ENCODE results near the gene SH3BP1. TPM values are rescaled to one million over a fixed set of nuclear protein-coding genes. Genes with fewer than 3 reads are reported as not detected.

The SH3BP1 gene
- total and polyA plus RNA-seq, 2 of the 8 experiments (the other 6 are each of a cell fraction or from before 2014, with no cell fraction given), result 23.9 to 40.3 TPM

DNA sequence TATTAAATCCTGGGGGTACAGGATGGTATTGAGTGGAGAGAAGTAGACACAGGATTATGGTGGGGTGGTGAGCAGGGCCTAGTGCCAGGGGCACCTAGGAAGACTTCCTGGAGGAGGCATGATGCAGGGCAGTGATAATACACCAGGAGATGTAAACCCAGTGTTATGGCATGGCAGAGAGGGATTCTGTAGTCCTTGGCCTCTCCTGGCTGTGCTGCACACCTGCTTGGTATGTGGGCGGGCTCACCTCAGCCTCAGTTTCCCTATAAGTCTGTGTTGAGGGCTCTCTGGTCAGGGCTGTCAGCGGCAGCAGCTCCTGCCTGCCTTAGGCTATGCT, 21.2 kb downstream of the SH3BP1 start:
- 93% methylated on average over 2 of the region's 2 CpGs; no CpG with 5 or more reads in 1 of the 2 experiments for WGBS, 2 experiments (ENCODE audit: extremely low coverage in 1 of 2, insufficient coverage in 1 of 2, insufficient read length in 1 of 2, insufficient replicate concordance in 2 of 2, low coverage in 1 of 2, low lambda C conversion rate in 2 of 2, missing lambda C conversion rate in 1 of 2)
- no peak overlapping the region for H2BK12ac ChIP-seq (ENCODE audit: low read depth, low read length)
- H4K20me1 ChIP-seq (replicated peaks in 1 of 2; ENCODE audit: control insufficient read depth in 1 of 2, insufficient read depth in 2 of 2, low read length in 2 of 2), result peaks cover 23 to 43% of the 10 kb centered on the region in 2 experiments
- H2BK20ac ChIP-seq (ENCODE audit: low read length), result no peak overlapping the region
- no peak for DNase-seq (ENCODE audit: low read depth in 1 of 2, low spot score in 2 of 2)
- H4K5ac ChIP-seq (ENCODE audit: insufficient read length, low read depth, low read length), result no peak overlapping the region
- no peak overlapping the region for H3K4ac ChIP-seq (replicated peaks; ENCODE audit: insufficient read length, low read depth, low read length)
- no peaks in the 10 kb centered on the region for H3K9me3 ChIP-seq (ENCODE audit: insufficient read depth in 2 of 2, low read depth in 1 of 2, low read length in 1 of 2)
- H3K14ac ChIP-seq (ENCODE audit: insufficient read length), result no peak overlapping the region
- no peak overlapping the region for H3K56ac ChIP-seq (replicated peaks; ENCODE audit: insufficient read length, low read depth, low read length)
- H3K23ac ChIP-seq (ENCODE audit: insufficient read length), result no peak overlapping the region
- H3K18ac ChIP-seq (ENCODE audit: extremely low read depth, low read length), result no peak overlapping the region
- H2AK5ac ChIP-seq (ENCODE audit: low read depth, low read length), result no peak overlapping the region
- H2BK15ac ChIP-seq (ENCODE audit: low read length), result no peak overlapping the region
- no peak overlapping the region for H4K91ac ChIP-seq (replicated peaks; ENCODE audit: insufficient read length, low read length)
- peaks cover 28% of the 10 kb centered on the region for H3K79me1 ChIP-seq (ENCODE audit: low read depth, low read length)
- no peak overlapping the region for H3K4me3 ChIP-seq (ENCODE audit: extremely low read depth in 1 of 4, insufficient read depth in 2 of 4, low read depth in 3 of 4, low read length in 4 of 4)
- no peak overlapping the region for H2AFZ ChIP-seq (ENCODE audit: low read length)
- peak overlapping the region; percentile 34 to 95; a peak in 2 of 4 replicates for H3K4me2 ChIP-seq (ENCODE audit: insufficient read depth in 1 of 2, low read depth in 2 of 2, low read length in 2 of 2)
- ChIA-PET POLR2A (ENCODE audit: partially characterized antibody) (interaction anchor here (0.8 to 5.1 kb wide), 8 partner anchors 11 to 119 kb away, joined by 3 to 37 read pairs (median 8); partner anchors contain the start of genes LGALS1 and SH3BP1), CTCF (ENCODE audit: partially characterized antibody) (interaction anchor here (0.7 to 12.1 kb wide), 16 partner anchors 11 to 157 kb away, joined by 3 to 165 read pairs (median 4); partner anchors contain the start of genes NOL12 and SH3BP1)
- H3K36me3 ChIP-seq (ENCODE audit: control insufficient read depth in 2 of 4, insufficient read depth in 4 of 4, low read length in 3 of 4), result peaks cover 1 to 5% (median 2%) of the 10 kb centered on the region in 4 experiments; a peak in 4 of 8 replicates
- H2BK5ac ChIP-seq (ENCODE audit: low read depth, low read length), result no peak overlapping the region
- no peak for FAIRE-seq
- no peaks in the 10 kb centered on the region for H3K27me3 ChIP-seq (replicated peaks in 1 of 4; ENCODE audit: control insufficient read depth in 3 of 4, extremely low read depth in 1 of 4, insufficient read depth in 3 of 4, low read length in 3 of 4)
- TF ChIP-seq POLR2A (IDR thresholded peaks at IDR 0.05; ENCODE audit: control extremely low read depth in 1 of 2, low read depth in 2 of 2, low read length in 2 of 2), result no peak
- no peak for TF ChIP-seq EGR1 (IDR thresholded peaks at IDR 0.05; ENCODE audit: borderline replicate concordance, low read depth, low read length)
- TF ChIP-seq SIN3A (conservative IDR thresholded peaks at IDR 0.05 in 1 of 2, IDR thresholded peaks at IDR 0.05 in 1 of 2; ENCODE audit: low read depth in 1 of 2, low read length in 2 of 2), result no peak
- no peak for TF ChIP-seq NRF1 (IDR thresholded peaks at IDR 0.05; ENCODE audit: low read depth, low read length)
- TF ChIP-seq JUN (IDR thresholded peaks at IDR 0.05; ENCODE audit: low read depth, low read length), result no peak
- TF ChIP-seq CEBPB (IDR thresholded peaks at IDR 0.05; ENCODE audit: low read depth, low read length), result no peak
- TF ChIP-seq TBP (IDR thresholded peaks at IDR 0.05; ENCODE audit: low read depth, low read length), result no peak
- no peak for TF ChIP-seq GTF2F1 (IDR thresholded peaks at IDR 0.05; ENCODE audit: borderline replicate concordance, low read depth, low read length)
- TF ChIP-seq FOSL1 (IDR thresholded peaks at IDR 0.05; ENCODE audit: insufficient read depth, low read depth, low read length), result no peak
- no peak for TF ChIP-seq POLR2AphosphoS5 (IDR thresholded peaks at IDR 0.05; ENCODE audit: low read depth, low read length)
- H3K4me1 ChIP-seq (replicated peaks in 1 of 4; ENCODE audit: control insufficient read depth in 3 of 4, insufficient read depth in 4 of 4, low read length in 3 of 4), result peaks cover 0 to 21% (median 6%) of the 10 kb centered on the region in 4 experiments; a peak in 5 of 7 replicates
- no peak overlapping the region for H3K27ac ChIP-seq (ENCODE audit: low read depth, low read length)
- no peak overlapping the region for H4K8ac ChIP-seq (ENCODE audit: extremely low read depth, insufficient read depth, low read length)
- peaks cover 11% of the 10 kb centered on the region for H3K23me2 ChIP-seq (ENCODE audit: low read depth, low read length)
- H3K9ac ChIP-seq (replicated peaks in 1 of 4; ENCODE audit: extremely low read depth in 1 of 4, low read depth in 3 of 4, low read length in 3 of 4), result no peak overlapping the region
- peaks cover 25 to 56% of the 10 kb centered on the region in 2 experiments; a peak in 3 of 4 replicates for H3K79me2 ChIP-seq (ENCODE audit: control insufficient read depth in 1 of 2, insufficient read depth in 2 of 2, low read length in 2 of 2)
- H2BK120ac ChIP-seq (replicated peaks; ENCODE audit: low read depth, low read length), result no peak overlapping the region

Data from H1 (cell line).